ENCODE results near the gene CENPVL1. TPM values are rescaled to one million over a fixed set of nuclear protein-coding genes. Genes with fewer than 3 reads are reported as not detected.

The CENPVL1 gene
- total and polyA plus RNA-seq, 12 donors = not detected

DNA sequence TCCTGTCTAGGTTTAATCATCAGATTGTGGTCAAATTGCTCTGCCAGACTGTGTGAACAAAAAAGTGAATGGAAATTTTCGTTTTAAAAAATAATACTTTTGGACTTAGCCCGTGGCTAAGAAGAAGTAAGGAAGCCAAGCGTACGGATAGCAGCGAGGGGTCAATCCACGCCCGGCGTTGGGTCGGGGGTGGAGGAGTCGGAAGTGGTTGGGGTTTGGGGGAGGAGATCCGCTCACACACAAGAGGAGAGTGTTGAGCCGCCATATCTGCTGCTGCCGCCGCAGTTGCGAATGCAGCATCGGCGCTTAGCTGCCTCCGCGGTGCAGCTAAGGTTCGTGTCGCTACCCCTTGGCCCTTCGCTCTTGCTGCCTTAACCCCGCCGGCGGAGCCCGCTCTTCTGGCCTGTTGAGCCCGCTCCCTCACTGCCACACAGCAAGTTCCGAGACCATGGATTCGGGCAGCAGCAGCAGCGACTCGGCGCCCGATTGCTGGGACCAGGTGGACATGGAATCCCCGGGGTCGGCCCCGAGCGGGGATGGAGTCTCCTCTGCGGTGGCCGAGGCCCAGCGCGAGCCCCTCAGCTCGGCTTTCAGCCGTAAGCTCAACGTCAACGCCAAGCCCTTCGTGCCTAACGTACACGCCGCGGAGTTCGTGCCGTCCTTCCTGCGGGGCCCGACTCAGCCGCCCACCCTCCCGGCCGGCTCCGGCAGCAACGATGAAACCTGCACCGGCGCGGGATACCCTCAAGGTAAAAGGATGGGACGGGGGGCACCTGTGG is 33.1 kb downstream of the CENPVL1 start, which contains the start of gene GSPT2:
GSPT2 (plus strand) TSS at position 264 of the 779 bp plus-strand sequence; CDS start at position 449, 185 bp downstream.
- intact Hi-C loops (cut with DNase I) = no loop called here
- Histone ChIP-seq H3K27ac (peak within 1 kb of the TSS; percentile 54 to 86 (median 73)), H3K36me3 (no peaks in the 10 kb centered on the region), H3K4me1 (peaks cover 0 to 12% (median 0%) of the 10 kb centered on the region in 9 donors), H3K27me3 (peaks cover 0 to 44% (median 0%) of the 10 kb centered on the region in 7 donors), H3K9me3 (peaks cover 0 to 11% (median 0%) of the 10 kb centered on the region in 11 donors), H3K4me3 (peak within 1 kb of the TSS; percentile 58 to 82 (median 74))
- WGBS, 2 donors = 0% methylated on average over 55 to 63 of the region's 63 CpGs
- DNase-seq = peak; percentile 65 to 74
- ATAC-seq = peak; percentile 97 to 99 (median 99)
- TF ChIP-seq, protein P1, sequence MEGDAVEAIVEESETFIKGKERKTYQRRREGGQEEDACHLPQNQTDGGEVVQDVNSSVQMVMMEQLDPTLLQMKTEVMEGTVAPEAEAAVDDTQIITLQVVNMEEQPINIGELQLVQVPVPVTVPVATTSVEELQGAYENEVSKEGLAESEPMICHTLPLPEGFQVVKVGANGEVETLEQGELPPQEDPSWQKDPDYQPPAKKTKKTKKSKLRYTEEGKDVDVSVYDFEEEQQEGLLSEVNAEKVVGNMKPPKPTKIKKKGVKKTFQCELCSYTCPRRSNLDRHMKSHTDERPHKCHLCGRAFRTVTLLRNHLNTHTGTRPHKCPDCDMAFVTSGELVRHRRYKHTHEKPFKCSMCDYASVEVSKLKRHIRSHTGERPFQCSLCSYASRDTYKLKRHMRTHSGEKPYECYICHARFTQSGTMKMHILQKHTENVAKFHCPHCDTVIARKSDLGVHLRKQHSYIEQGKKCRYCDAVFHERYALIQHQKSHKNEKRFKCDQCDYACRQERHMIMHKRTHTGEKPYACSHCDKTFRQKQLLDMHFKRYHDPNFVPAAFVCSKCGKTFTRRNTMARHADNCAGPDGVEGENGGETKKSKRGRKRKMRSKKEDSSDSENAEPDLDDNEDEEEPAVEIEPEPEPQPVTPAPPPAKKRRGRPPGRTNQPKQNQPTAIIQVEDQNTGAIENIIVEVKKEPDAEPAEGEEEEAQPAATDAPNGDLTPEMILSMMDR (IDR thresholded peaks at IDR 0.05) = no peak

DNA sequence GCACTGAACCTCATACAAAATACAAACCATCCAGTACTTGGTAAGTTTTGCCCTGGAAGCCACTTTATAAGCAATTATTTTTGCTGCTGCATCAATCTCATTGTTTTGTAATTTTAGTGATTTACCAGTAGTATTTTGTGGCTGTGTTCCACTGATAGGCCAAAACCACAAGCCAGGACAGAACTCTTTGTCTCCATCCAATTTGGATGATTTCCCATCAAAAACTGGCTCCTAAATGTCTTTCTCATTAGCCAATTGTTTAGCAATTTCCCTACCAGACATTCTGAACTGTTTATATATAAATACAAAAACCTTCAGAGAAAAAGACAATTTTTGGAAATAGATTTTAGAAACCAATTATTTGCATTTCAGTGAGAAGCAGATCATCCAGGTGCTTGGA is 37.4 kb downstream of the CENPVL1 start:
- TF ChIP-seq, protein P1 (IDR thresholded peaks at IDR 0.05) = no peak
- H3K27me3 ChIP-seq = peaks cover 0 to 28% (median 0%) of the 10 kb centered on the region in 7 donors
- DNase-seq = no peak
- no peaks in the 10 kb centered on the region for H3K36me3 ChIP-seq
- H3K4me3 ChIP-seq = no peak overlapping the region
- peaks cover 0 to 11% (median 0%) of the 10 kb centered on the region in 11 donors for H3K9me3 ChIP-seq
- no peak for ATAC-seq
- H3K4me1 ChIP-seq = peaks cover 0 to 12% (median 0%) of the 10 kb centered on the region in 9 donors
- intact Hi-C loops (cut with DNase I) = no loop called here
- no peak overlapping the region for H3K27ac ChIP-seq

DNA sequence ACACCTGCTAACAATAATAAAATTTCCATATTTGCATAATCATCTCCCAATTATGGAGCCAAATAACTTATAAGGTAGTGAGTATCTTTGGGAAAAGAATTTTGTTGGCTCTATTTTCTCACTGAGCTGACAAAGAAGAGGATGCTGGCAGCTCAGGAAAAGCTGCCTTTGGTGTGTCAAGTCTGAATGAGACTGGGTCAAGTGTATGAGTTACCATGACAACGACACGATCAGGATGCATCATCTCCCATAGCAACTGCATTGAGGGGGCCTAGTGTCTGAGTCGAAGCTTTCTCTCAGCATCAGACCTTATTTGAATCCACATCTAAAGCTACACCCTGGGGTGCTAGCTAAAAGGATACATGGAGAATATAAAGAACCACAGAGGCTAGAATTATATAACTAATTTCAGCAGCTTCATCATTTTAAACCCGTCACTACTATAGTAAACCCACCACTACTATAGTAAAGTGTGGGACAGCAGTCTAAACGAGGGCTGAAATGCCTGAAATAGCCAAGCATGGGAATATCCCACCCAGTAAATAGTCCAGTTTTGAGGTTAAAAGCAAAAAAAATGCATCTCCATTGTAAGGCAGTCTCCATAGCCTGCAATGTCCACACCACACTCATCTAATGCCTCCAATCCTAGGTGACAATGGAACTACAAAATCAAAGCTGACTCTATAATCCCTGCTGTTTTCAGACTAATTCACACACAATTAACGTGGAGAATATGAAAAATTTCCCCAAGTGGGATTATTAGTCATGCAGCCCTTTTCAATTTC is 48.9 kb downstream of the CENPVL1 start:
- Histone ChIP-seq H3K4me1 (no peaks in the 10 kb centered on the region), H3K4me3 (no peak overlapping the region), H3K27me3 (peaks cover 0 to 19% (median 0%) of the 10 kb centered on the region in 7 donors), H3K27ac (no peak overlapping the region), H3K9me3 (no peaks in the 10 kb centered on the region), H3K36me3 (no peaks in the 10 kb centered on the region)
- DNase-seq (no peak), ATAC-seq (no peak)
- 53% methylated on average over 6 of the region's 6 CpGs for WGBS, 2 donors
- intact Hi-C loops (cut with DNase I) = no loop called here
- TF ChIP-seq, protein P1 (IDR thresholded peaks at IDR 0.05) = no peak

DNA sequence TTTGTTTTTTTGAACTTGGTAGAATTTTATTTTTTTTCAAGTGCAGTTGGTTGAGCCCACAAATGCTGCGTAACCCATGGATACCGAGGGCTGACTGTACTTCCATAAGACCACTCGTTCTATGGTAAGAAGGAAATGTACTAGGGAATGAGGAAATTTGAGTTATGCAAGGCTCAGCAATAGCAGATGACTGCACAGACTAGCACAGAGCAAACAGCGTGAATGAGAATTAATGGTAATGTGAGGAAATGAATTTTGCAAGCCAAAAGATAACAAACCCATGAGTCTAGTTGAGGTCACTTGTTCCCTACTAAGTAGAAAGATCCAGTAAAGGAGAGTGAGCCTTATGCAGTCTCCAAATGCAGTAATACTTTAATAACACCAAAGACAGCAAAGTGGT is 50.3 kb downstream of the CENPVL1 start:
- Histone ChIP-seq H3K4me3 (no peak overlapping the region), H3K4me1 (no peaks in the 10 kb centered on the region), H3K36me3 (no peaks in the 10 kb centered on the region), H3K27ac (no peak overlapping the region), H3K27me3 (peaks cover 0 to 5% (median 0%) of the 10 kb centered on the region in 7 donors), H3K9me3 (peaks cover 0 to 5% (median 0%) of the 10 kb centered on the region in 11 donors)
- TF ChIP-seq, protein P1 (IDR thresholded peaks at IDR 0.05) = no peak
- intact Hi-C loops (cut with DNase I) = no loop called here
- DNase-seq = no peak
- WGBS, 2 donors = 75 to 87% methylated on average over 4 of the region's 4 CpGs
- no peak for ATAC-seq

Measured in heart right ventricle (tissue), 16 donors.